NCI-H446 (cell line): ENCODE data around the gene LYSMD3.

Experiments used
- DNase-seq, 2 experiments: peaks; one replicate each; lab custom pipeline; 2025; lab: John Stamatoyannopoulos, UW

The LYSMD3 gene

DNA sequence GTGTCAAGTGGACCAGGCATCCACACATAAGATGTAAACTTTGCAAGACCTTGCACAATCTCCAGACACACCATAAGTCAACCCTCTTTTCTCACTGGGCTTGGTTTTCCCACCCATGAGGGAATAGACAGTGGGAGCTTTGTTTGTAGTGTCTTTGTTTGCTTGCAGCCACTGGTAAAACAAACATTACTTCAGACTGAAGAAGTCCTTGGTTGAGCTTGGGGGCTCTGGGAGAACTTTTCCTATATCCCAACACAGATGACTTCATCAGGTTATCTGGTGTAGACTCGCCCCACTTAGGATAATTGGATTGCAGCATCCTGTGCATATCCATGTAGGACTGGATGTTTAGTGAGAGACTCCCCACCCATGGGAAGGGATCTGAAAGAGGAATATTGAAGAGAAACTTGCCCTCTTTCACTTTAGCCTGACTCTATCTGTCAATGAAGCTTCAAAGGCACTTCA lies 17.7 kb upstream of the LYSMD3 start:
- no peak for DNase-seq

DNA sequence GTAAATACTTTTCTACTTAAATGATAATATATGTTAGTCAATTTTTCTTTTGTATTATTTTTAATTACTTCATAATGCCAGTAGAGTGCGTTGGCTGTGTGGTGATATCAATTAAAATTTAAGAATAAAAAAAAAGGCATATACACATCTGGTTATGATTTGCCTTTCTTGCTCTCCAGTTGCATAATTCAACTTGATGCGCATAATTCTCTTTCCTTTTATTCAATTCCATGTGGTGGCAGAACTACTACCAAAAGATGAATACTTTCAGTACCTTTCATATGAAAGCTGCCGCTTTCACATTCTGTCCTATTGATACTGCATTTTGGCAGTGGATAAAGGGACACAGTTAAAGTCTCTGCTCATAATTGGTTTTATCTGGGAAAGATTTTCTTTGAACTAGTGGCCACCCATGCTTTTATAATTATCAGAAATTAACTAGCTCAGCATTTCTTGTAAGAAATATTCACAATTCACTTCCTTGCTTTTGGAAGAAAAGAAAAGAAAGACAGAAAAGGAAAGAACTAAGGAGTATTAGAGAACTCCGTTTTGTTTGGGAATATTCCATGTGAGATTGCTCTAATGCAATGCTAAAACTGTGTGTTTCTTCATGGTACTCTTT lies 16.9 kb upstream of the LYSMD3 start:
- DNase-seq, result no peak

DNA sequence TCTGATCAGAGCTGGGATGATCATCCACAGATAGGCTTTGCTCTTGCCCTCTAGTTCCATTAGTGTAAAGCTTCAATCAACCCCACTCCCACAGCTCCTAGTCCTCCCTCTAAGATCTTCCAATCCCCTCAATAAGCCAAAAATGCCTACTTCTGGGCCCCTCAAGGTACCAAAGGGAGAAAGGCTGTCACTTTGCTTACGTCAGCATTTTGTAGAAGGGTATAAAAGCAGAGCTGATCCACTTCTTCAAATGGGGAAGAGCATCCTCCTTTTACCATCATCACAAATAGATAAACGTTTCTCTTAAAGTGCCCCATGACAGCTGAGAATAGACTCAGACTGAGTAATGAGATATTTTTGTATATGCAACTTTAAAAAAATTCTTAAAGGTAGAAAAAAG lies 16.1 kb upstream of the LYSMD3 start:
- no peak for DNase-seq

DNA sequence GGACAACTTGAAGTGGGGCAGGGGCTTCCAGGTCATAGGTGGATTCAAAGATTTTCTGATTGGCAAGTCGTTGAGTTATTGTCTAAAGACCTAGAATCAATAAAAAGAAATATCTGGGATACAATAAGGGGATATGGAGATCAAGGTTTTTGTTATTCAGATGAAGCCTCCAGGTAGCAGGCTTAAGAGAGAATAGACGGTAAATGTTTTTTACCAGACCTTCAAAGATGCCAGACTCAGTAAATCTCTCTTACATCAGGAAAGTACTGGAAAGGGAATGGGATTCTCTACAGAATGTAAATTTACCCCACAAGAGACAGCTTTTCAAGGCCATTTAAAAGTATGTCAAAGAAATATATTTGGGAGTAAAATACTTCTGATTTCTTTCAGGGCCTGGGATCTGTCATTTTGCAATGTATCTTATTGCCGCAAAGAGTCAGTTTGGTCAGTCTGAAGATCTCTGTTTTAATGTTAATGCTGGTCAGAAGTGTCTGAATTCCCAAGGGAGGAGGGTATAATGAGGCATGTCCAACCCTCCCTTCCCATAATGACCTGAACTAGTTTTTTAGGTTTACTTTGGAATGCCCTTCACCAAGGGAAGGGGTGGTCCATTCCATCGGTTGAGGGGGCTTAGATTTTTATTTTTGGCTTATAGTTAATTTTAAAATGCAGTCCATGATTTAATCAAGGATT lies 13.6 kb upstream of the LYSMD3 start:
- no peak for DNase-seq

DNA sequence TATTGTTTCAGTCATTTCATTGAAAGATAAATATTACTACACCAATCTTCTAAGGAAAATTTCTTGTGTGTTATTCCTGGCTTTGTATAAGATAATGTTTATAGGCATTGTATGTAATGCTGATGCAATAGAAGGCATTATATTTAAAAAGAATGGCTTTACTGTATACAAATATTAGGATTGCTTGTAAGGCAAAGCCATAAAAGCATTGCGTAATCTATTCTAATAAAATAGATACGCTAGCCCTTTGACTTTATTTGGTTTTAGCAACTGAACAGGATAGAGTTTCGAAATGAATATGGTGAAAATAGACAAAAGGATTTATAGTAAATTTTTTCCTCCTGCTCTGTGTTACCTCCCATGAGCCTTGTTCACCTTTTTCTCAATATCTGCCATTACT lies 5.5 kb upstream of the LYSMD3 start:
- no peak for DNase-seq

- no peak for DNase-seq
These were observed 4.4 kb upstream of the LYSMD3 start for GRCh38 chr5:90533794-90534193.

GRCh38 chr5:90530736-90531487 lies 1.5 kb upstream of the LYSMD3 start:
- DNase-seq, result peak in 1 of 2 experiments; percentile 6

- DNase-seq, result peak; percentile 69 to 78
These were observed 724 bp upstream of the LYSMD3 start for GRCh38 chr5:90529939-90530677.

DNA sequence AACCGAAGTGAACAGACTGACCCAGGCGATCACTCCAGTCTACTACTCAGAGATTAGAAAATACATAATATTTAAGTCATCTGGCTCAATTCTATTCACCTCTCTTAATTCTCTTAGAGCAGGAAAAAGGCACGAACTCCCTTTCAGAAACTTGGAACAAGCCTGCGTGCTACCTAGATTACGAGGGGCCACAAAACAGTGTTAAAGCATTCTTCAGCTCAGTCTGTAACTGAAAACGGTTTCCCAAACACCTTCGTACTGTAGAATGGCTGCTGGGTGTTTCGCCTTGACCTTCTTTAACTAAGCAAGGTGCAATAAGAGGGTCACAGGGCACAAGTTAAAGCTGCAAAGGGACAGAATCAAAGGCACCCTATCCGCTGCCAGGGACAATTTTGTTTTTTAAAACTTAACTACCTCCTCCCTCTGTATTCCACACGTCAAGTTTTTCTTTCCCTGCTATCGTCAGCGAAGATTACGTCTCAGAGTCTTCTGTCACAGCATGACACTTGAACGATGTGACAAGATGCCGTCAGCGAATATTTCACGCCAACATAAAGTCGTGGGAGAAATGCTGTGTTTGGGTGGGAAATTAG lies 687 bp downstream of the LYSMD3 start:
- no peak for DNase-seq

DNA sequence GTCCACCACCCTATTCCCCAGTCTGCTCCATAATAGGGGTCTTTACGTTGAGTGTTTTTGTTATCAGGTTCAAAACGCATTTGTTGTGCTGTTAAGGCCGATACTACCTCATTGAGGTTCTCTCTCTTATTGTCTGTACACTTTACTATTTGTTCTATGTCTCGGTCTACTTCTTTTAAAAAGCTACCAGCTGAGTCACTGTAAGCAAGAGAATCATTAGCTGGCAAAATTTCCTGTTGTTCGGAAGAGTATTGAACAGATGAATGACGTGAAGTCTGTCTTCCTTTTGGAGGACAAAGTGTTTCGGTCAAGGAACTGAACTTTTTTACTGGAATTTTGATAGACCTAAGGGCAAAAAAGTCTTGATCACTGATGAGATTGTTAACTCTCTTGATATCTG lies 10.3 kb downstream of the LYSMD3 start:
- no peak for DNase-seq

GRCh38 chr5:90518661-90519060 lies 10.7 kb downstream of the LYSMD3 start:
- DNase-seq, result no peak

- no peak for DNase-seq
These were observed 14.9 kb downstream of the LYSMD3 start for GRCh38 chr5:90514520-90514919.

DNA sequence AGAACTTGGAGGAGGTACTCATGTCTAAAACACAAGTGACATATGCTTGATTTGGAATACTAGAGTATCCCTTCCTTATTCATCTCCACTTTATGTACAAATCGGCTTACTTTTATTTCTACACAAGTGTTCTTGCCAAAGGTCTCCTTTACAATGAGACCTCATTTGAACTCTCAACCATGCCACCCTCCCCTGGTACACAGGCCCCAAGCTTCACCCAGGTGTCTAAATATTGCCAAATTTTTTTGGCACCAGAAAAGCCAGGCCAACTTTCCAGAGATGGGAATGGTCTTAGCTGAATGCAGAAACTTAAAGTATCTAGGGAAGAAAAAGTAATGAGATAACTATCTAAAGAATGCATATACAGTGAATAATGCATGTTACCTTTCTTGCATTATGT lies 18.9 kb downstream of the LYSMD3 start:
- DNase-seq, result no peak

GRCh38 chr5:90506221-90506620 lies 23.2 kb downstream of the LYSMD3 start:
- no peak for DNase-seq

DNA sequence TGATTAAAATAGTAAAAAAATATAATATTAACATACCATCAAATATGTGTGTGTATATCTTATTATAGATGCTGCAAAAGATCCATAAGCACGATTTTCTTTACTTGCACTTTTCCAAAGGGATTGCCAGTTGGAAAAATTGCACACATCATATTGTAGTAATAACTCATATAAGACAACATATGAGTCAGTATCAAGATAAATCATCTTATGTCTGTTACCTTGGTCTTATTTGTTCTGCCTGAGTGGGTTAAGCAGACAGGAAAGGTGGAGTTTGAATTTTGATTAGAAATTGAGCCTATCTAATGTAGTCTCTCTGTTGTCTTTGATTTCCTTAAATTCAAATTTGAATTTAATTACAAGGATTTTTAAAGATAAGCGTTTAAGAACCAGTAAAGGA lies 24.6 kb downstream of the LYSMD3 start:
- DNase-seq, result no peak

- DNase-seq, result no peak
These were observed 25.8 kb downstream of the LYSMD3 start for GRCh38 chr5:90503596-90503995.

DNA sequence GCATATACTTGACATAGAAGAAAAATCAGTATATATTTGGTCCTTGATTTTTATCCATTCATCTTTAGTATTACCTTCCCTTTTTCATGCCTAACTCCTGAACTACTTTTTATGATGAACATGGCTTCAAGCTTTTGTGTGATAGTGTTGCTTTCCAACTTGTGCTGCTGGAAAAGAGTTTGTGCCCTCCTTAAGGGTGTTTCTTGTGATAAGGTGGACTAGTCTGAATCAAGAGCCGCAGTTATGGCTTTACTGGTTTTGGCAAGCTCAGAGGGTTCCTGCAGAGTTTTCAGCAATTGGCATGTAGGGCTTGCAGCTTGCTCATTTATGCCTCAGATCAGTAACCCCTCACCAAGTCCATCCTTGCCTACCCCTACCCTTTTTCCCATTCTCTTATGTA lies 34.2 kb downstream of the LYSMD3 start:
- no peak for DNase-seq

- DNase-seq, result no peak
These were observed 35.3 kb downstream of the LYSMD3 start for GRCh38 chr5:90494043-90494442.

DNA sequence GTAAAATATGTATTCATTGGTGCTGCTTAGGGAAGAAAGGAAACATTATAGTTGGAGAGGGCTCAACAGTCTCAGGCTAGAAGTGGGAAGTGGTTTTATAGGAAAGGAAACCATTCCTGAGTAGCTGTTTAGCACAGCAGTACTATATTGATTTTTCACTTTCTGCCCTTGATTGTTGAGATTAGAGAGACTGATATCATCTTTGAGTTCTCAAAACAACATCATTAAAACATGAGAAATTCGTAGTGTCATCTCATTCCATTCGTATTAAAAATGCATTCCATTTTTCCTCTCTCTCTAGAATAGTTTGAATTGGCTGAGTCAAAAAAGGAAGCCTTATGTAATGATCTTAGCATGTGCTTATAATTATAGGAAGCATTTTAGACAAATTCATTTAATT lies 40.6 kb downstream of the LYSMD3 start:
- DNase-seq, result no peak

DNA sequence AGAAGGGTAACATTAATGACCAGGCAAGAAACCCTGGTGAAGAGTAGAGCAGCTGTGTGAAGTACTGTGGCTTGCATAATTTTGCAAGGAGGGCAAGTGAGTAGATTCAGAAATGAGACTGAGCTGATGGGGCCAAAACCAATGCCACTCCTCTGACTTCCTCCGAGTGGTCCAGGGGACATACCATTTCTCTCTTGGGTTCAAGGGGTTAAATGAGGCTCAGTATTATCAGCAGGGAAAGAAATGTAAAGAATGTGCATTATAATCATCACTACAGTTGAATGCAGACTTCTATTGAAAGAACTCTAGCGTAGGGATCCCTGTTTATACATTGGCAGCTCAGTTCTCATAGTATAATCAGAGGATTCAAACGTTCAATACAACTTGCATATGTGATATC lies 44.8 kb downstream of the LYSMD3 start:
- DNase-seq, result no peak

- DNase-seq, result no peak
These were observed 46.2 kb downstream of the LYSMD3 start for GRCh38 chr5:90483206-90483605.

DNA sequence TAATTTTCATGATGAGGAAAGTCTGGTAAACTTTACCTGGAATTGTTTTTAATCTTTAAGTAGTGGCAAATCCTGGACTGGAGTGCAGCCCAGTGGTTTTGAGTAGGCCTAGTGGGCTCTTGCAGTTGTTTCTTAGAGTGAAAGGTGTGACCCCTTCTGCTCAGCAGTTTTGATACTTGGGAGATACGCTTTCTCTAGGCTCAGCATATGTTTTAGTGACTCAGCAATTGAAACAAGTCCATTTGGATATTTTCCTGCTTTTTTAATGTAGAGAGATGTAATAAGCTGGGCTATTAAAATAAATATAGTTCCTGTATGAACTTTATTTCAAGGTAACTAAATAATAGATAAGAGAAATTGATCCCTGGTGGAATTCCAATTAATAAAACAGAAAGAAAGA lies 48.7 kb downstream of the LYSMD3 start:
- no peak for DNase-seq
